D721Med (cell line): ENCODE measurements around the gene WNT6.

ENCODE experiments used
- DNase-seq: peaks from one replicate; pipeline ENCODE4 v3.0.0; 2011; ENCODE audit warnings: low spot score; ENCODE audit not compliant: insufficient read length
- FAIRE-seq: peaks from 2 replicates; lab custom pipeline; 2011; peaks lifted over from hg19 to GRCh38; lab: Jason Lieb, UNC
- TF ChIP-seq, protein P1 (sequence below): IDR thresholded peaks from 2 replicates; pipeline ENCODE4 v1.5.1; 2012; ENCODE audit warnings: mild to moderate bottlenecking, control low read depth; ENCODE audit not compliant: insufficient read depth; ENCODE audit errors: missing control alignments

Gene WNT6

DNA sequence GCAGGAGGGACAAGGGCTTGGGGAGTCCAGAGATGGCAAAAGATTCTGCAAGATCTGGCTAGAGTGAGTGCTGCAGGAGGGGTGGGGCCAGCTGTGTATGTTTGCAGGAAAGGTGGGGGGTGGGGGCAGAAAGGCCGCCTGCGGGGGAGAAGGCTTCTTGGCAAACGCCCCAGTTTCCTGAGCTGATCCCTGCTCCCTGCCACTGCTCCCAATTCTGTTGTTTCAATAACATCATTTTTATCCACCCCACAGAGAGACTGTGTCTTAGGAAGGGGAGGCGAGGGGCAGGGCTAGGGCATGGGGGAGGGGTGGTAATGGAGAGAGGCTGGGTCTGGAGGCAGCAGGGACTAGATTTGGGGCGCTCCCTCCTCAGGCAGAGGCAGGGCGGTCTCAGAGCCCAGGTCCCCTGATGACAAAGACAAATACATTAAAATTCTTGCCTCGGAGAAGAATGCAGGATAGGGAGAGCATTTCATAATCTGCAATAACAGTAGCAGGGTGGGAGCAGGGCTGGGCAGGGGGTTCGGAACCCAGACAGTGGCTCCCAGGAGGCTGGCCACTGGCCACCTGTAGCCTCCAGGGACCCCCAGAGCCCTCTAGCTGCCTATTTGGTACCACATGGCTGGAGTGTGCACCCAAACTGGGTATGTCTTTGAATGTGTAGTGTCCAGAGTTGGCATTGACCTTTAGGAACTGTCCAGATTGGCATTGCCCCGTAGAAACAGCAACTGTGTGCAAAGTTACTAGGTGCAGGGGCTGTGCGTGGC lies 2.1 kb upstream of the WNT6 start:
- DNase-seq (no peak), FAIRE-seq (no peak)
- TF ChIP-seq, protein P1, sequence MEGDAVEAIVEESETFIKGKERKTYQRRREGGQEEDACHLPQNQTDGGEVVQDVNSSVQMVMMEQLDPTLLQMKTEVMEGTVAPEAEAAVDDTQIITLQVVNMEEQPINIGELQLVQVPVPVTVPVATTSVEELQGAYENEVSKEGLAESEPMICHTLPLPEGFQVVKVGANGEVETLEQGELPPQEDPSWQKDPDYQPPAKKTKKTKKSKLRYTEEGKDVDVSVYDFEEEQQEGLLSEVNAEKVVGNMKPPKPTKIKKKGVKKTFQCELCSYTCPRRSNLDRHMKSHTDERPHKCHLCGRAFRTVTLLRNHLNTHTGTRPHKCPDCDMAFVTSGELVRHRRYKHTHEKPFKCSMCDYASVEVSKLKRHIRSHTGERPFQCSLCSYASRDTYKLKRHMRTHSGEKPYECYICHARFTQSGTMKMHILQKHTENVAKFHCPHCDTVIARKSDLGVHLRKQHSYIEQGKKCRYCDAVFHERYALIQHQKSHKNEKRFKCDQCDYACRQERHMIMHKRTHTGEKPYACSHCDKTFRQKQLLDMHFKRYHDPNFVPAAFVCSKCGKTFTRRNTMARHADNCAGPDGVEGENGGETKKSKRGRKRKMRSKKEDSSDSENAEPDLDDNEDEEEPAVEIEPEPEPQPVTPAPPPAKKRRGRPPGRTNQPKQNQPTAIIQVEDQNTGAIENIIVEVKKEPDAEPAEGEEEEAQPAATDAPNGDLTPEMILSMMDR, result no peak

DNA sequence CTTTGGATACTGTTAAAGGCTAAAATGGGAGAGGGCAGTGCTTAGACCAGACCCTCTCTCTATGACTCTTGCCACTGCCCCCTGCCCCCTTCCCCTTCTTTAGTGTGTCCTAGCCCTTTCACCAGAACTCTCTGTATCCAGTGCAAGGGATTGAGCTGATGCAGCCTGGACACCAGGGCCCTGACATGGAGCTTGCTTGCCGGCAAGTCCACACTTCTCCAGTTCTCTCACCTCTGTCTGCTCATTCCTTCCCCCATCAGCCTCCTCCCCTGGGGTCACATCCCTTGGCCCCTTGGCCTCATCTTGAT lies 1.5 kb upstream of the WNT6 start:
- FAIRE-seq, result no peak
- TF ChIP-seq, protein P1, result no peak
- no peak for DNase-seq

DNA sequence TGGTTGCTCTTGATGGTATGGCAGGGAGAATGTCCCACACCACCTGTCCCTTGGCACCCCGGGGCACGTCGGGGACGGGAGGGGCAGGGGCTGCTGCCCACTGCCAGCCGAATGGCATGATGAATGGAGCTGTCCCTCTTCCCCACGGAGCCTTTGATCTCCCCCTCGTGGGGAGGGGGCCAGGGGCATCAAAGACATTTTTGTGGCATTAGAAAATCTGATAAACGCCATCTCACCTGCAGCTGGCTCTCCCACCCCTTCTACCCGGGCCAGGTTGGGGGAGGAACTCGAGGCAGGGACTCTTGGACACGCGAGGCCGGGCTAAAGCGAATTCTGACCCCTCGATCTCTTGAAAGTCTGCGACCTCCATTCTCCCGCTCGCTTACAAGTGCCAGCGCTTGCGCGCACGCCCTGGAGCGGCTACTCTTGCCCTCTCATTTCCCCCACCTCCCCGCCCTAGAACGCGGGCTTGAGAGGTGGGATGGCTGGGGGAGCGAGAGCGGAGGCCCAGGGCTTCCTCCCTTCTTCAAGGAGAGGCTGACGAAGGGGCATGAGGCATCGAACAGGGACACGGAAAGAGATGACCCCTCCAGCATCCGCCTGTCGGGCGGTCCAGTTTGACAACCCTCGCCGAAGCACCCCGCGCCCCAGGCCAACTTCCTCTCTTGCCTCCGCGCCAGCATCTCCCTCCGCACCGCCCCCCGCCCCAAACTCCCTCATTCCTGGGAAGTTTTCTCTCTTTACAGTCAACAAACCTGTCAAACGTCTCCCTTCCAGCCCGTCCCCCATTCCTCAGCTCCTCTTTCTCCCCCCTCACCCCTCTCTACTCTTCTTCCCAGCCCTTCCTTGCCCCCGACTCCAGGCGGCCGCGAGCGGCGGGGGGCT lies 692 bp upstream of the WNT6 start:
- DNase-seq (no peak), FAIRE-seq (no peak)
- TF ChIP-seq, protein P1, result no peak

DNA sequence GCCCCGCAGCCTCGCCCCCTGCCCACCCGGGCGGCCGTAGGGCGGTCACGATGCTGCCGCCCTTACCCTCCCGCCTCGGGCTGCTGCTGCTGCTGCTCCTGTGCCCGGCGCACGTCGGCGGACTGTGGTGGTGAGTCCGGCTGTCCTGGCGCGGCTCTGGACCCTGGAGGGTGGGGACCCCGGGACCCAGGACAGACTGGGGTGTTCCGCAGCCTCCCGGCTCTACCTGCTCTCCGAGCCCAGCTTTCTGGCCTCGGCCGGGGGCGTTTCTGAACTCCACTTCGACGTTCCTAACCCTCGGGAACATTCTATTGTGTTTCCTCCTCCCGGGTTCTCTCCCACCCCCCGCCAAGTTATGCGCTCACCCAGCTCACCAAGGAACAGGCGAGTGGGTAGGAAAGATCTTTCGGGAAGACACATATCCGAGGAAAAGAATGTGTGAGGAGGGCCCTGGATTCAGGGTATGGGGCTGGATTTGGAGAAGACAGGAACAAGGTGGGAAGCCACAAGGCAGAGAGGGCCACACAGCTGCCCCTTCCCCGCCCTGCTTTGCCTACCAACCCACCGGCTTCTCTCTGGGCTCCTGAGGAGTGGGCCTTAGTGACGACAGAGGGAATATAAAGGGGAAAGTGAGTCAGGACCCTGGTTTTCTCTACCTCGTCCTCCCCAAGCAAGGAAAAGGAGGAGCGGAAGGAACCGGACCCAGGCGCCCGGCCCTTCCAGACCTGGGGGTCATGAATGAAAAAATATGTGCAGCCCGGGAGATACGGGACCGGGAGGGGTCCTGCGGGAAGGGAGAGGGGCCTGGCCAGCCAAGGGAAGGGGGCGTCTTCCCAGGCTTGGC lies 605 bp downstream of the WNT6 start:
- no peak for DNase-seq
- no peak for FAIRE-seq
- TF ChIP-seq, protein P1, result no peak

DNA sequence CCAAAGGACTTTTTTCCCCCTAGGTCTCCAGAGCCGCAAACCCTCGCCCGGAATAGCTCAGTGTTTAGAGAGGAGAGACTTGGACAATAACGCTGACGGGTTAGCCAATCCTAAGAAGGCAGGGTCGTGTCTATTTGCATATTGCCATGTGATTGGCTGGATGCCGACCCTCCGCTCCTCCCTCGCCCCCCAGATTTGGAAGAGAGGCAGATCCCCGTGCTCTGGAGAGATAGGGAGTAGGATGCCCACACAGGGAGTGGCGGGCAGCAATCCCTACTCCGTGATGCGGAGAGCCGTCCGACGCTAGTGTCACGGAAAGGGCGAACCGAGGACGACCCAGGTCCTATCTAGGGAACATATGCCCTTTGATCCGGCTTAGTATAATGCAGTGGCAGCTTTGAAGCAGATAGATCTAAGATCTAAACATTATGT lies 1.4 kb downstream of the WNT6 start:
- DNase-seq (peak; percentile 79), FAIRE-seq (peak; percentile 90)
- TF ChIP-seq, protein P1, result no peak

DNA sequence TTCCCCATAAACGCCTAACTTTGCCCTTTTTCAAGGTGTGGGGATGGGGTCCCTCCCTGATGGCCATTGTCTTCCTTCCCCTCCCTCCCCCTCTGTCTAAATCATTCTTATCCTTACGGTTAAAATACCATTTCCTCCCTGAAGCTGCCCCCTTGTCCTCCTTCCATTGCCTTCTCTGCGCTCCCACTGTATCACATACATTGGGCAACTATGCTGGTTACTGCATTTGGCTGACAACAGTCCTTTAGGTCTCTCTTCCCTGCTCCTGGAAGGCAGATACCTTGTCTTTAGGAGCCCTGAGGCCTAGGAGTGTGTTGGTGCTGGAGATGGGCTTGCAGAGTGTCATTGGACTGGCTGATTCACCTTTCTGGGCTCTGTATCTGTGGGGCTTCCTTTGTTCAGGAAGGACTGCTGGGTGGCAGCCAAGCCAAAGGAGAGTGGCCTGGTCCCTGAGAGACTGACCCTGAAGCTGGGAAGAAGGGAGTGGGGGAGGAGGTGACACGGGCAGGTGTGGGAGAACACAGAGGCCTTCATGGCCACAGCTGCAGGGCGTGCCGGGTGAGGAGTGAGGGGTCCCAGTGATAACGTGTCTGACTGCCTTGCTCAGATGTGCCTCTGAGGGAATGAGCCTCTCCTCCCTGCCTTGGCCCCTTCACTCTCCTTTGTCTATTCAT lies 2.2 kb downstream of the WNT6 start:
- FAIRE-seq (no peak), DNase-seq (no peak)
- TF ChIP-seq, protein P1, result no peak
